GM12892 (cell line): ENCODE measurements around the gene IKZF1.

Experiments used
- POLR2A ChIP-seq: IDR thresholded peaks from 2 replicates; pipeline ENCODE4 v1.6.1; 2011; ENCODE audit warnings: low read depth, low read length, control low read depth
- POLR2AphosphoS5 ChIP-seq: IDR thresholded peaks from 2 replicates; pipeline ENCODE4 v1.6.1; 2011; ENCODE audit warnings: low read depth, low read length, control low read depth
- TAF1 ChIP-seq: IDR thresholded peaks from 2 replicates; pipeline ENCODE4 v1.6.1; 2011; ENCODE audit warnings: low read depth, mild to moderate bottlenecking, control low read depth, low read length, borderline replicate concordance

- no peak for TF ChIP-seq POLR2A
- TF ChIP-seq POLR2AphosphoS5, result no peak
- no peak for TF ChIP-seq TAF1
Observed at GRCh38 chr7:50377356-50377755, 72.8 kb downstream of the IKZF1 start.
